ENCODE data around the gene PSMB5. TPM values are rescaled to one million over a fixed set of nuclear protein-coding genes. Genes with fewer than 3 reads are reported as not detected.

PSMB5 gene
- total and polyA plus RNA-seq, 2 of the 13 experiments (the other 11 are each of a cell fraction or from before 2014, with no cell fraction given): 705 to 871 TPM

- peak; percentile 5 for TF ChIP-seq RBM39 (IDR thresholded peaks at IDR 0.05; ENCODE audit: low read depth, low read length, poor library complexity, severe bottlenecking)
- no peak for TF ChIP-seq NAIF1 (CRISPR knock-in tag; IDR thresholded peaks at IDR 0.05; ENCODE audit: borderline replicate concordance)
- TF ChIP-seq RNF2 (conservative IDR thresholded peaks at IDR 0.05; ENCODE audit: low read depth): no peak
- no peak for TF ChIP-seq ZNF770 (CRISPR knock-in tag; IDR thresholded peaks at IDR 0.05)
- TF ChIP-seq ELF4 (CRISPR knock-in tag; IDR thresholded peaks at IDR 0.05; ENCODE audit: borderline replicate concordance): no peak
- TF ChIP-seq ZSCAN5A (CRISPR knock-in tag; IDR thresholded peaks at IDR 0.05; ENCODE audit: borderline replicate concordance): no peak
- TF ChIP-seq SRSF9 (IDR thresholded peaks at IDR 0.05; ENCODE audit: borderline replicate concordance, insufficient read depth, low read depth, low read length, poor library complexity, severe bottlenecking): no peak
- TF ChIP-seq ZNF350 (CRISPR knock-in tag; IDR thresholded peaks at IDR 0.05; ENCODE audit: borderline replicate concordance, low read depth): 0 out of 2 replicates have a peak, but pooled peaks have one; percentile 1
- peak; percentile 34 for TF ChIP-seq POLR2AphosphoS2 (IDR thresholded peaks at IDR 0.05; ENCODE audit: low read depth, low read length)
- TF ChIP-seq POGK (CRISPR knock-in tag; conservative IDR thresholded peaks at IDR 0.05): peak; percentile 69; the same call in 1 of the 2 replicates
- TF ChIP-seq ZNF749 (CRISPR knock-in tag; IDR thresholded peaks at IDR 0.05; ENCODE audit: borderline replicate concordance): no peak
- 0 out of 2 replicates have a peak, but pooled peaks have one; percentile 14 for TF ChIP-seq TFE3 (CRISPR knock-in tag; IDR thresholded peaks at IDR 0.05)
- no peak for TF ChIP-seq ZNF557 (CRISPR knock-in tag; IDR thresholded peaks at IDR 0.05)
- peak; percentile 60; the same call in 1 of the 2 replicates for TF ChIP-seq MEF2D (CRISPR knock-in tag; IDR thresholded peaks at IDR 0.05)
- TF ChIP-seq MED13 (CRISPR knock-in tag; IDR thresholded peaks at IDR 0.05): no peak
- no peak for TF ChIP-seq KAT2B (IDR thresholded peaks at IDR 0.05; ENCODE audit: borderline replicate concordance, low read depth, low read length)
- TF ChIP-seq YY1 (IDR thresholded peaks at IDR 0.05; ENCODE audit: insufficient read depth, insufficient replicate concordance, low read depth, low read length): no peak
- TF ChIP-seq PCBP1 (IDR thresholded peaks at IDR 0.05; ENCODE audit: borderline replicate concordance, low read depth, low read length): no peak
- TF ChIP-seq ZBTB14 (CRISPR knock-in tag; IDR thresholded peaks at IDR 0.05): no peak
- TF ChIP-seq ZNF296 (CRISPR knock-in tag; conservative IDR thresholded peaks at IDR 0.05): no peak
- no peak for TF ChIP-seq ZNF292 (CRISPR knock-in tag; IDR thresholded peaks at IDR 0.05; ENCODE audit: borderline replicate concordance, low read depth)
These were observed 54.8 kb downstream of the PSMB5 start (continued) for GRCh38 chr14:22979748-22980392.
